Endothelial cell of umbilical vein (primary cell): ENCODE results near the gene STC2. TPM values are rescaled to one million over a fixed set of nuclear protein-coding genes. Genes with fewer than 3 reads are reported as not detected.

ENCODE experiments used
- BruUV-seq: library from RNA; stranded (reverse); fragments of 400-500 nt; replicated peaks from 2 replicates; lab custom pipeline; 2021; lab: Mats Ljungman, UMichigan
- CTCF ChIA-PET: fragments of 300-600, 350-600 bp; sonication (Branson Sonifier 250); formaldehyde crosslinking; loops from one replicate; lab custom pipeline; 2021; ENCODE audit warnings: antibody characterized with exemption, inconsistent platforms; lab: Charles Lee
- POLR2A ChIA-PET: fragments of 300-600, 350-600 bp; sonication (Branson Sonifier 250); formaldehyde crosslinking; loops from one replicate; lab custom pipeline; 2021; ENCODE audit warnings: antibody characterized with exemption, inconsistent platforms; lab: Charles Lee
- DNase-seq: peaks from one replicate; pipeline ENCODE4 v3.0.0-alpha.2; 2011; ENCODE audit warnings: low read depth, low spot score
- FAIRE-seq: peaks from 2 replicates; lab custom pipeline; 2011; peaks lifted over from hg19 to GRCh38; lab: Jason Lieb, UNC
- H2AFZ ChIP-seq: 2 replicates; pipeline ENCODE4 v1.6.0; 2012; ENCODE audit warnings: low read depth, low read length, control low read depth, inconsistent platforms
- H3K27ac ChIP-seq: 2 replicates; pipeline ENCODE4 v1.5.1; 2011; ENCODE audit warnings: low read depth, mild to moderate bottlenecking, control low read depth, low read length, moderate library complexity; ENCODE audit not compliant: insufficient read depth
- H3K27me3 ChIP-seq, 2 experiments: 2 replicates each; pipeline versions ENCODE4 v1.6.0 to v1.6.1; 2011; ENCODE audit warnings: low read length in 2 of 2, mixed read lengths in 1 of 2; ENCODE audit not compliant: control insufficient read depth in 2 of 2, insufficient read depth in 2 of 2
- H3K36me3 ChIP-seq, 2 experiments: 2 replicates in 1 of 2; 3 replicates in 1 of 2; pipeline ENCODE4 v1.5.1; 2011; ENCODE audit warnings: low read length in 2 of 2, mild to moderate bottlenecking in 1 of 2, moderate library complexity in 1 of 2; ENCODE audit not compliant: control insufficient read depth in 2 of 2, insufficient read depth in 2 of 2; ENCODE audit errors: extremely low read depth in 1 of 2
- H3K4me1 ChIP-seq: 3 replicates; pipeline ENCODE4 v1.5.1; 2011; ENCODE audit warnings: mild to moderate bottlenecking, low read length; ENCODE audit not compliant: control insufficient read depth, insufficient read depth; ENCODE audit errors: extremely low read depth
- H3K4me2 ChIP-seq: 2 replicates; pipeline ENCODE4 v1.6.1; 2011; ENCODE audit warnings: low read length, control low read depth, mixed read lengths; ENCODE audit not compliant: insufficient read depth
- H3K4me3 ChIP-seq, 3 experiments: fragments of 200-600 bp in 1 of 3; sonication (generic), shearing (Covaris generic) in 1 of 3; replicated peaks in 1 of 3; 2 replicates each; pipeline ENCODE4 v1.5.1; 2011 to 2016; ENCODE audit warnings: control low read depth in 3 of 3, low read length in 3 of 3, mild to moderate bottlenecking in 2 of 3, inconsistent platforms in 1 of 3, low read depth in 1 of 3, moderate library complexity in 1 of 3; ENCODE audit not compliant: insufficient read depth in 1 of 3
- H3K79me2 ChIP-seq: 2 replicates; pipeline ENCODE4 v1.6.0; 2012; ENCODE audit warnings: low read length, inconsistent platforms; ENCODE audit not compliant: control insufficient read depth, insufficient read depth
- H3K9ac ChIP-seq: replicated peaks from 2 replicates; pipeline ENCODE3; 2011; ENCODE audit warnings: low read length, control low read depth; ENCODE audit not compliant: insufficient read depth; ENCODE audit errors: extremely low read depth
- H3K9me1 ChIP-seq: replicated peaks from 3 replicates; pipeline ENCODE4 v1.6.0; 2011; ENCODE audit warnings: mild to moderate bottlenecking, low read length; ENCODE audit not compliant: control insufficient read depth, insufficient read depth; ENCODE audit errors: extremely low read depth
- H3K9me3 ChIP-seq: replicated peaks from 2 replicates; pipeline ENCODE4 v1.5.1; 2012; ENCODE audit warnings: low read length, inconsistent platforms; ENCODE audit not compliant: control insufficient read depth, insufficient read depth
- H4K20me1 ChIP-seq: replicated peaks from 2 replicates; pipeline ENCODE3; 2011; ENCODE audit warnings: mild to moderate bottlenecking, low read length; ENCODE audit not compliant: control insufficient read depth, insufficient read depth; ENCODE audit errors: extremely low read depth
- CTCF ChIP-seq, 2 donors: IDR thresholded peaks; 1 replicate in 1 of 2; 2 replicates in 1 of 2; pipeline ENCODE4 v1.5.1; 2011; ENCODE audit warnings: low read length in 2 of 2, mild to moderate bottlenecking in 2 of 2, moderate library complexity in 2 of 2, control low read depth in 1 of 2, inconsistent platforms in 1 of 2, low read depth in 1 of 2; ENCODE audit not compliant: insufficient read depth in 1 of 2; ENCODE audit errors: extremely low read depth in 1 of 2
- EZH2 ChIP-seq: IDR thresholded peaks from 2 replicates; pipeline ENCODE4 v1.6.1; 2012; ENCODE audit warnings: borderline replicate concordance, low read depth, mild to moderate bottlenecking, moderate library complexity, low read length, inconsistent platforms; ENCODE audit not compliant: severe bottlenecking
- FOS ChIP-seq: IDR thresholded peaks from 2 replicates; pipeline ENCODE4 v1.6.1; 2011; ENCODE audit warnings: mild to moderate bottlenecking, low read length, moderate library complexity, borderline replicate concordance; ENCODE audit not compliant: insufficient read depth
- GATA2 ChIP-seq: IDR thresholded peaks from 2 replicates; pipeline ENCODE4 v1.7.0; 2011; ENCODE audit warnings: low read depth, mild to moderate bottlenecking, moderate library complexity, mixed read lengths, low read length; ENCODE audit not compliant: insufficient read length, insufficient read depth
- JUN ChIP-seq: IDR thresholded peaks from 2 replicates; pipeline ENCODE4 v1.6.1; 2011; ENCODE audit warnings: borderline replicate concordance, low read depth; ENCODE audit not compliant: insufficient read length, insufficient read depth
- MYC ChIP-seq: IDR thresholded peaks from one replicate; pipeline ENCODE4 v1.6.1; 2011; ENCODE audit warnings: mild to moderate bottlenecking, low read depth, low read length
- POLR2A ChIP-seq: IDR thresholded peaks from 2 replicates; pipeline ENCODE4 v1.6.1; 2012; ENCODE audit warnings: low read depth, mild to moderate bottlenecking, control low read depth, low read length
- POLR2AphosphoS5 ChIP-seq: IDR thresholded peaks from 2 replicates; pipeline ENCODE4 v1.6.1; 2012; ENCODE audit warnings: low read depth, mild to moderate bottlenecking, control low read depth, low read length, moderate library complexity; ENCODE audit not compliant: insufficient read depth
- dilution Hi-C: fragments of 300-500 bp; cut with MboI; formaldehyde crosslinking; loops from one replicate; pipeline ENCODE4 v1.15.0; 2019; ENCODE audit warnings: low sequenced_read_pairs; ENCODE audit not compliant: extremely low pct_ligation_motif_present
- intact Hi-C: fragments of 100-400 bp; cut with micrococcal nuclease; formaldehyde crosslinking; loops from one replicate; pipeline ENCODE4 v1.10.0; 2022
- polyA plus RNA-seq, 4 experiments: library from polyadenylated mRNA; depleted of rRNA in 3 of 4; stranded (reverse) in 3 of 4; unstranded in 1 of 4; fragments of >200 nt; gene quantifications; 2 replicates each; pipeline versions ENCODE4 v1.2.1 to v1.2.3, GENCODE V29; 2011 to 2012; ENCODE audit warnings: missing spikeins in 1 of 4
- total RNA-seq: library from RNA; stranded (reverse); gene quantifications from 2 replicates; pipeline ENCODE4 v1.2.3, GENCODE V29; 2021
- TF ChIP-seq, protein P1 (sequence below): IDR thresholded peaks from 2 replicates; pipeline ENCODE4 v1.6.1; 2011; ENCODE audit not compliant: insufficient read depth, insufficient read length

STC2 gene
- total and polyA plus RNA-seq, 2 donors (not counting 3 experiments of a cell fraction or from before 2014, with no cell fraction given), result 19.0 to 26.9 TPM

- Histone ChIP-seq H3K79me2 (no peaks in the 10 kb centered on the region), H3K9ac (no peak overlapping the region), H3K9me1 (no peaks in the 10 kb centered on the region), H3K36me3 (no peaks in the 10 kb centered on the region), H3K4me1 (no peaks in the 10 kb centered on the region), H4K20me1 (no peaks in the 10 kb centered on the region), H3K9me3 (no peaks in the 10 kb centered on the region), H3K27ac (no peak overlapping the region), H2AFZ (no peak overlapping the region), H3K4me2 (no peak overlapping the region), H3K27me3 (no peaks in the 10 kb centered on the region), H3K4me3 (no peak overlapping the region)
- dilution Hi-C loops (no loop called here), intact Hi-C loops (no loop called here)
- DNase-seq, result no peak
- no TSS peak for BruUV-seq
- POLR2A ChIA-PET, result no interaction called here
- FAIRE-seq, result no peak
- CTCF ChIA-PET, result interaction anchor here (1.3 to 3.4 kb wide), 2 partner anchors 10 to 16 kb away, joined by 3 to 31 read pairs; no protein-coding TSS in a partner anchor
- TF ChIP-seq, protein P1, sequence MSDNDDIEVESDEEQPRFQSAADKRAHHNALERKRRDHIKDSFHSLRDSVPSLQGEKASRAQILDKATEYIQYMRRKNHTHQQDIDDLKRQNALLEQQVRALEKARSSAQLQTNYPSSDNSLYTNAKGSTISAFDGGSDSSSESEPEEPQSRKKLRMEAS, result no peak
- TF ChIP-seq FOS (no peak), JUN (no peak), POLR2AphosphoS5 (no peak), MYC (no peak)
Observed at GRCh38 chr5:173309731-173310130, 18.5 kb downstream of the STC2 start.

DNA sequence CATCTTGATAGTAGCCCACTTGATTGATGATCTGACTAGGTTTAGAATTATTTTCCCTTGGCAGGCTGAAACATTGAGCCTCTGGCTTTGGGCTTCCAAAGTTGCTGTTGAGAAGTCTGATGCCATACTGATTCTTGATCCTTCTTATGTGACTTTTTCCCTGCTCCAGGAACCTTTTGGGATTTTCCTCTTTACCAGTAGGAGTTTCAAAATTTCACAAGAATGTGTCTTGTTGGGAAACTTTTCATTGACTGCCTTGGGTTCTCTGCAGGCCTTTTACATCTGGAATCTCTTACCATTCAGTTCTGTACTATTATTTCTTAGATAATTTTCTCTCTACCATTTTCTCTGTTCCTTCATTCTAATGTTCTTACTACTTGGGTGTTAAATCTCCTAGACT is 20.0 kb downstream of the STC2 start:
- Histone ChIP-seq H3K9me1 (no peaks in the 10 kb centered on the region), H3K4me2 (no peak overlapping the region), H3K4me1 (no peaks in the 10 kb centered on the region), H3K4me3 (no peak overlapping the region), H3K27ac (no peak overlapping the region), H3K36me3 (no peaks in the 10 kb centered on the region), H3K9me3 (no peaks in the 10 kb centered on the region), H3K27me3 (no peaks in the 10 kb centered on the region), H3K9ac (no peak overlapping the region), H3K79me2 (no peaks in the 10 kb centered on the region), H2AFZ (no peak overlapping the region), H4K20me1 (no peaks in the 10 kb centered on the region)
- DNase-seq (no peak), FAIRE-seq (no peak)
- intact Hi-C loops (no loop called here), dilution Hi-C loops (no loop called here)
- TF ChIP-seq CTCF (IDR thresholded peaks at IDR 0.05; ENCODE audit: extremely low read depth in 1 of 2, insufficient read depth in 1 of 2, low read depth in 1 of 2, low read length in 2 of 2) (no peak), JUN (no peak), MYC (no peak), GATA2 (no peak), POLR2A (no peak), FOS (no peak), EZH2 (no peak)
- no TSS peak for BruUV-seq
- POLR2A ChIA-PET, result no interaction called here
- CTCF ChIA-PET, result interaction anchor here (0.7 kb wide), 1 partner anchor 19 kb away, joined by 3 read pairs; no protein-coding TSS in a partner anchor
